Pancreas (tissue), 10 donors: Measurements from ENCODE around the gene CPOX. TPM values are rescaled to one million over a fixed set of nuclear protein-coding genes. Genes with fewer than 3 reads are reported as not detected.
"Not testable (repeated sequence)": the region's sequence is repeated elsewhere in the genome, so short reads cannot be mapped to it uniquely, and the experiment has no call there.

ENCODE experiments used
- ATAC-seq, 4 donors: fragments of 200-7000 bp; cut with Tn5 transposase; one replicate each; pipeline versions ENCODE4 v1.8.0 to v1.9.1; 2020; ENCODE audit warnings: mild to moderate bottlenecking in 4 of 4, moderate library complexity in 4 of 4
- DNase-seq, 6 donors: peaks; one replicate each; pipeline ENCODE4 v3.0.0-alpha.2; 2020
- FAIRE-seq: peaks from 2 replicates; lab custom pipeline; 2012; peaks lifted over from hg19 to GRCh38; lab: Jason Lieb, UNC
- H3K27ac ChIP-seq, 4 donors: fragments of 200-600 bp; sonication (generic); 1 replicate in 3 of 4; 2 replicates in 1 of 4; pipeline versions ENCODE4 v1.5.0 to v1.8.0; 2020
- H3K27me3 ChIP-seq, 4 donors: fragments of 200-600 bp; one replicate each; pipeline ENCODE4 v1.8.0; 2021
- H3K36me3 ChIP-seq, 3 donors: fragments of 200-600 bp; sonication (generic) in 1 of 3; one replicate each; pipeline versions ENCODE4 v1.5.0 to v1.8.0; 2020 to 2021
- H3K4me1 ChIP-seq, 3 donors: fragments of 200-600 bp; one replicate each; pipeline ENCODE4 v1.8.0; 2021
- H3K4me3 ChIP-seq, 4 donors: fragments of 200-600 bp; sonication (generic) in 2 of 4; one replicate each; pipeline versions ENCODE4 v1.5.0 to v1.8.0; 2020 to 2021
- H3K9me3 ChIP-seq, 4 donors: fragments of 200-600 bp; one replicate each; pipeline ENCODE4 v1.8.0; 2021
- CTCF ChIP-seq, 4 donors: fragments of 200-600 bp; sonication (generic) in 3 of 4; IDR thresholded peaks; one replicate each; pipeline versions ENCODE4 v1.5.0 to v1.8.0; 2021; ENCODE audit warnings: antibody characterized with exemption in 4 of 4
- WGBS, 2 donors: extraction: QIAGEN DNeasy Blood & Tissue Kit; methylation state at CpG; one replicate each; pipeline ENCODE4 v1.1.7; 2013; 5-methylcytosine and 5-hydroxymethylcytosine counted together
- intact Hi-C, 3 donors: fragments of 100-400 bp; cut with DNase I; formaldehyde crosslinking; loops; one replicate each; pipeline versions ENCODE4 v1.11.1 to v1.14.2; 2022
- polyA plus RNA-seq, 2 donors: library from polyadenylated mRNA; stranded (reverse); fragments of 200-250 nt; gene quantifications; one replicate each; pipeline ENCODE4 v1.2.3, GENCODE V29; 2013
- total RNA-seq, 6 donors: library from RNA; stranded (reverse); fragmentation: NEBNext Ultra II Directional in 4 of 6; extraction: Animal tissue kit (Norgen Biotek cat#: 25700) in 4 of 6; gene quantifications; one replicate each; pipeline versions ENCODE4 v1.2.1 to v1.2.4, GENCODE V29; 2021 to 2023
- donor health status: healthy with polysubstance abuse.
- donor health status: DM: no; HTN: no; CAD: no; lungs with moderate emphysema.
- donor health status: DM: no; HTN: no; CAD: no.
- donor health status: control.
- donor health status: control.
- donor health status: Bipolar disorder and iron deficiency.
- donor health status: DM: yes; HTN: yes; CAD: no.
- donor health status: DM: no; HTN: no; CAD: no.
- donor health status: DM: no; HTN: no; CAD: no.
- donor health status: DM: yes; HTN: yes; CAD: no.

The CPOX gene
- total and polyA plus RNA-seq, 8 donors: 4.1 to 9.8 (median 5.9) TPM

GRCh38 chr3:98564282-98565005, 29.0 kb downstream of the CPOX start:
- Histone ChIP-seq H3K9me3 (no peaks in the 10 kb centered on the region), H3K4me1 (no peaks in the 10 kb centered on the region), H3K27me3 (no peaks in the 10 kb centered on the region), H3K4me3 (no peak overlapping the region), H3K36me3 (no peaks in the 10 kb centered on the region), H3K27ac (no peak overlapping the region)
- DNase-seq (no peak), ATAC-seq (no peak), FAIRE-seq (no peak)
- WGBS, 2 donors: 65 to 72% methylated on average over 7 of the region's 7 CpGs
- intact Hi-C loops: no loop called here
- no peak for TF ChIP-seq CTCF (IDR thresholded peaks at IDR 0.05)

- Histone ChIP-seq H3K27ac (no peak overlapping the region), H3K9me3 (no peaks in the 10 kb centered on the region), H3K4me1 (no peaks in the 10 kb centered on the region), H3K27me3 (no peaks in the 10 kb centered on the region), H3K36me3 (no peaks in the 10 kb centered on the region), H3K4me3 (no peak overlapping the region)
- TF ChIP-seq CTCF (IDR thresholded peaks at IDR 0.05): no peak
- FAIRE-seq (no peak), ATAC-seq (peak in 1 of 4 donors; percentile 15), DNase-seq (no peak)
- WGBS, 2 donors: 59 to 69% methylated on average over 4 of the region's 4 CpGs
- intact Hi-C loops: no loop called here
These were observed 29.6 kb downstream of the CPOX start for GRCh38 chr3:98563661-98564281.

- Histone ChIP-seq H3K27me3 (no peaks in the 10 kb centered on the region), H3K36me3 (no peaks in the 10 kb centered on the region), H3K4me1 (no peaks in the 10 kb centered on the region), H3K27ac (no peak overlapping the region), H3K4me3 (no peak overlapping the region), H3K9me3 (no peaks in the 10 kb centered on the region)
- FAIRE-seq: no peak
- WGBS, 2 donors: 71 to 84% methylated on average over 5 of the region's 5 CpGs
- intact Hi-C loops: no loop called here
- TF ChIP-seq CTCF (IDR thresholded peaks at IDR 0.05): no peak
- no peak for ATAC-seq
- no peak for DNase-seq
These were observed 31.5 kb downstream of the CPOX start for GRCh38 chr3:98561727-98562521.

GRCh38 chr3:98560911-98561310, 32.5 kb downstream of the CPOX start:
- Histone ChIP-seq H3K36me3 (no peaks in the 10 kb centered on the region), H3K4me1 (no peaks in the 10 kb centered on the region), H3K27ac (no peak overlapping the region), H3K27me3 (no peaks in the 10 kb centered on the region), H3K9me3 (no peaks in the 10 kb centered on the region), H3K4me3 (no peak overlapping the region)
- ATAC-seq: no peak
- no peak for FAIRE-seq
- no peak for TF ChIP-seq CTCF (IDR thresholded peaks at IDR 0.05)
- intact Hi-C loops: no loop called here
- 87 to 88% methylated on average over 2 of the region's 2 CpGs for WGBS, 2 donors
- no peak for DNase-seq

- WGBS, 2 donors: 90 to 92% methylated on average over 2 of the region's 2 CpGs
- H3K27ac ChIP-seq, intact Hi-C loops, H3K4me1 ChIP-seq, H3K27me3 ChIP-seq, FAIRE-seq, H3K4me3 ChIP-seq, H3K36me3 ChIP-seq, H3K9me3 ChIP-seq, DNase-seq, ATAC-seq: not testable (repeated sequence)
These were observed 33.6 kb downstream of the CPOX start for GRCh38 chr3:98559769-98560168.
